ENCODE data around the gene HVCN1.

Gene HVCN1

GRCh38 chr12:110694330-110694901, 5.5 kb upstream of the HVCN1 start:
- no peak for TF ChIP-seq CTCF (conservative IDR thresholded peaks at IDR 0.05; ENCODE audit: low read depth)
- CTCF ChIA-PET, result no interaction called here
- no peak overlapping the region for H3K27ac ChIP-seq
- POLR2A ChIA-PET (ENCODE audit: low non-redundant PET), result no interaction called here
- no peak for DNase-seq (ENCODE audit: low spot score)

- CTCF ChIA-PET, result no interaction called here
Observed at GRCh38 chr12:110693731-110694130, 4.8 kb upstream of the HVCN1 start.

GRCh38 chr12:110690127-110690430, 1.2 kb upstream of the HVCN1 start:
- no peak for DNase-seq (ENCODE audit: low spot score)
- ChIA-PET CTCF (no interaction called here), POLR2A (ENCODE audit: low non-redundant PET) (no interaction called here)
- H3K27ac ChIP-seq, result no peak overlapping the region; the same call in 1 of the 2 replicates
- no peak for TF ChIP-seq CTCF (conservative IDR thresholded peaks at IDR 0.05; ENCODE audit: low read depth)

More at GRCh38 chr12:110693731-110694130, 4.8 kb upstream of the HVCN1 start:
- no peak for TF ChIP-seq CTCF (conservative IDR thresholded peaks at IDR 0.05; ENCODE audit: low read depth)
- H3K27ac ChIP-seq, result no peak overlapping the region
- POLR2A ChIA-PET (ENCODE audit: low non-redundant PET), result no interaction called here
- no peak for DNase-seq (ENCODE audit: low spot score)

- no peak for DNase-seq (ENCODE audit: low spot score)
- H3K27ac ChIP-seq, result peak overlapping the region; percentile 10; the same call in 1 of the 2 replicates
- no peak for TF ChIP-seq CTCF (conservative IDR thresholded peaks at IDR 0.05; ENCODE audit: low read depth)
- POLR2A ChIA-PET (ENCODE audit: low non-redundant PET), result no interaction called here
- CTCF ChIA-PET, result interaction anchor here (0.5 to 0.7 kb wide), 2 partner anchors 89 to 1021 kb away, joined by 3 to 5 read pairs; no protein-coding TSS in a partner anchor
Observed at GRCh38 chr12:110689281-110690126, 589 bp upstream of the HVCN1 start.

GRCh38 chr12:110687396-110688169, 1.3 kb downstream of the HVCN1 start:
- H3K27ac ChIP-seq, result no peak overlapping the region
- CTCF ChIA-PET, result no interaction called here
- POLR2A ChIA-PET (ENCODE audit: low non-redundant PET), result no interaction called here

More at GRCh38 chr12:110687396-110688169, 1.3 kb downstream of the HVCN1 start:
- no peak for DNase-seq (ENCODE audit: low spot score)
- no peak for TF ChIP-seq CTCF (conservative IDR thresholded peaks at IDR 0.05; ENCODE audit: low read depth)
